ENCODE data around the gene PRPSAP2. TPM values are rescaled to one million over a fixed set of nuclear protein-coding genes. Genes with fewer than 3 reads are reported as not detected.

PRPSAP2 gene
- total and polyA plus RNA-seq, 2 of the 4 experiments (the other 2 are of a cell fraction), result 22.9 to 28.1 TPM

DNA sequence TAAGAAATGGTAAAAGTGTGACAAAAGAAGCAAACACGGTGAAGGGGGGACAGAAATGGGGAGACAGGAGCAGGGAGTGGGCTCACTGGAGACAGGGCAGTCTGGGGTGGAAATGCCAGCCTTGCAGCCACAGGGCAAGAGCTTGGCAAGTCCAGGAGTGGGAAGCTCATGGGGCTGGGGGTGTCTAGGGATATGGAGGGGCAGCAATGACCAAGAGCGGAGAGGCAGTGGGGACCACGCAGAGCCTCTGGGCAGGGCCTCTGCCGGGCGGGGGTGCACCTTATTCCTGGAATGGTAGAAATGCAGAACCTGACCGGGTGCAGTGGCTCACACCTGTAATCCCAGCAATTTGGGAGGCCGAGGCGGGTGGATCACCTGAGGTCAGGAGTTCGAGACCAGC, 106.6 kb downstream of the PRPSAP2 start:
- in situ Hi-C loops (cut with MboI; ENCODE audit: low sequenced_read_pairs), result no loop called here
- Histone ChIP-seq H2AK9ac (replicated peaks; ENCODE audit: low read depth, low read length, poor library complexity) (no peak overlapping the region), H3K18ac (ENCODE audit: low read depth, low read length) (no peak overlapping the region), H3K4me3 (ENCODE audit: insufficient read depth, low read depth, low read length) (no peak overlapping the region), H2BK15ac (ENCODE audit: low read depth, low read length) (no peak overlapping the region; the same call in 2 of the 3 replicates), H3K9me1 (ENCODE audit: insufficient read depth, low read length) (peaks cover 4% of the 10 kb centered on the region; the same call in 1 of the 2 replicates), H4K8ac (ENCODE audit: low read depth in 2 of 2, low read length in 2 of 2) (no peak overlapping the region), H2BK5ac (ENCODE audit: low read depth, low read length, poor library complexity, severe bottlenecking) (no peak overlapping the region), H3K9me3 (ENCODE audit: control insufficient read depth, insufficient read depth, low read length) (no peaks in the 10 kb centered on the region), H4K20me1 (ENCODE audit: insufficient read depth, low read length) (no peaks in the 10 kb centered on the region), H2AFZ (replicated peaks; ENCODE audit: low read length, poor library complexity) (no peak overlapping the region), H3K36me3 (ENCODE audit: control insufficient read depth, insufficient read depth, low read length) (no peaks in the 10 kb centered on the region), H3K4me2 (ENCODE audit: low read depth, low read length) (no peak overlapping the region), H4K5ac (ENCODE audit: low read depth, low read length) (no peak overlapping the region), H3K9ac (ENCODE audit: low read depth, low read length) (no peak overlapping the region), H3K23ac (ENCODE audit: low read depth, low read length) (no peak overlapping the region), H3K14ac (replicated peaks; ENCODE audit: low read depth, low read length) (no peak overlapping the region), H3K27ac (ENCODE audit: insufficient read depth, low read length) (no peak overlapping the region), H3K56ac (ENCODE audit: extremely low read depth, insufficient read depth, low read length) (no peak overlapping the region), H2AK5ac (ENCODE audit: low read depth, low read length) (no peak overlapping the region), H2BK20ac (ENCODE audit: low read depth, low read length) (no peak overlapping the region), H2BK120ac (ENCODE audit: low read depth, low read length) (no peak overlapping the region), H3K79me1 (ENCODE audit: low read depth in 1 of 2, low read length in 2 of 2) (no peaks in the 10 kb centered on the region; a peak in 1 of 4 replicates), H3K4me1 (ENCODE audit: control insufficient read depth, insufficient read depth, low read length) (peaks cover 23% of the 10 kb centered on the region), H4K91ac (ENCODE audit: insufficient read depth, low read depth, low read length) (no peak overlapping the region), H3K4ac (ENCODE audit: low read depth, low read length) (no peak overlapping the region; the same call in 1 of the 2 replicates), H3K27me3 (ENCODE audit: control insufficient read depth, insufficient read depth, low read length) (no peaks in the 10 kb centered on the region)
- DNase-seq (no peak), ATAC-seq (ENCODE audit: low read depth) (no peak)
- dilution Hi-C loops (cut with HindIII; ENCODE audit: low sequenced_read_pairs, unreplicated experiment), result no loop called here
- no TSS peak for BruUV-seq (replicated peaks)
- POLR2A ChIA-PET (ENCODE audit: unreplicated experiment), result no interaction called here
- intact Hi-C loops (cut with micrococcal nuclease), result no loop called here
- WGBS, 2 experiments (ENCODE audit: extremely low coverage in 2 of 2, insufficient read length in 1 of 2), result 100% methylated on average over 1 of the region's 9 CpGs; no CpG with 5 or more reads in 1 of the 2 experiments
- CTCF ChIA-PET, result no interaction called here
- TF ChIP-seq MAZ (IDR thresholded peaks at IDR 0.05; ENCODE audit: borderline replicate concordance, low read depth, low read length) (no peak), SMC3 (IDR thresholded peaks at IDR 0.05; ENCODE audit: low read depth, low read length) (no peak), NFE2L2 (IDR thresholded peaks at IDR 0.05; ENCODE audit: low read depth, low read length) (no peak), MXI1 (IDR thresholded peaks at IDR 0.05; ENCODE audit: borderline replicate concordance, low read depth, low read length) (no peak)
